Fibroblast of skin of left quadriceps (primary cell): ENCODE measurements around the gene EXOC4.
A peak's percentile ranks its signal among the peaks of the same experiment; 100 is the strongest.

Experiments
- DNase-seq, 2 experiments: peaks; one replicate each; pipeline ENCODE4 v3.0.0-alpha.2; 2013; ENCODE audit warnings: low read depth in 2 of 2

EXOC4 gene

GRCh38 chr7:133428876-133429275 is 176.0 kb downstream of the EXOC4 start:
- DNase-seq = no peak

- no peak for DNase-seq
Observed at GRCh38 chr7:133429371-133429770, 176.5 kb downstream of the EXOC4 start.

GRCh38 chr7:133431134-133431724 is 178.4 kb downstream of the EXOC4 start:
- DNase-seq = no peak

GRCh38 chr7:133433165-133433812 is 180.4 kb downstream of the EXOC4 start:
- DNase-seq = no peak

GRCh38 chr7:133434246-133434865 is 181.5 kb downstream of the EXOC4 start:
- peak in 1 of 2 experiments; percentile 20 for DNase-seq

- DNase-seq = peak; percentile 73 to 79
Observed at GRCh38 chr7:133436014-133436428, 183.1 kb downstream of the EXOC4 start.

GRCh38 chr7:133437544-133437943 is 184.7 kb downstream of the EXOC4 start:
- no peak for DNase-seq

GRCh38 chr7:133442818-133443217 is 189.9 kb downstream of the EXOC4 start:
- no peak for DNase-seq

GRCh38 chr7:133445617-133446016 is 192.7 kb downstream of the EXOC4 start:
- no peak for DNase-seq

- no peak for DNase-seq
Observed at GRCh38 chr7:133448012-133448411, 195.1 kb downstream of the EXOC4 start.

- DNase-seq = peak; percentile 41 to 52
Observed at GRCh38 chr7:133452577-133452976, 199.7 kb downstream of the EXOC4 start.

- DNase-seq = no peak
Observed at GRCh38 chr7:133458688-133459087, 205.8 kb downstream of the EXOC4 start.

- no peak for DNase-seq
Observed at GRCh38 chr7:133461421-133461820, 208.5 kb downstream of the EXOC4 start.

GRCh38 chr7:133475655-133476054 is 222.8 kb downstream of the EXOC4 start:
- no peak for DNase-seq

GRCh38 chr7:133477791-133478190 is 224.9 kb downstream of the EXOC4 start:
- DNase-seq = no peak

- DNase-seq = no peak
Observed at GRCh38 chr7:133478591-133479135, 225.8 kb downstream of the EXOC4 start.

GRCh38 chr7:133479456-133480065 is 226.7 kb downstream of the EXOC4 start:
- no peak for DNase-seq

GRCh38 chr7:133480868-133481267 is 228.0 kb downstream of the EXOC4 start:
- DNase-seq = no peak

GRCh38 chr7:133481676-133482075 is 228.8 kb downstream of the EXOC4 start:
- DNase-seq = peak; percentile 31 to 39

- no peak for DNase-seq
Observed at GRCh38 chr7:133482599-133482998, 229.7 kb downstream of the EXOC4 start.

GRCh38 chr7:133484086-133484485 is 231.2 kb downstream of the EXOC4 start:
- no peak for DNase-seq

- no peak for DNase-seq
Observed at GRCh38 chr7:133489906-133490305, 237.0 kb downstream of the EXOC4 start.
